GM21360 (cell line): ENCODE data around the gene NDUFC1.
"Not testable (repeated sequence)": the region's sequence is repeated elsewhere in the genome, so short reads cannot be mapped to it uniquely, and the experiment has no call there.

ENCODE experiments used
- ATAC-seq: cut with Tn5 transposase; IDR thresholded peaks from one replicate; pipeline ENCODE4 v1.9.1; 2021; ENCODE audit warnings: mild to moderate bottlenecking, moderate library complexity; ENCODE audit not compliant: unreplicated experiment

Gene NDUFC1

DNA sequence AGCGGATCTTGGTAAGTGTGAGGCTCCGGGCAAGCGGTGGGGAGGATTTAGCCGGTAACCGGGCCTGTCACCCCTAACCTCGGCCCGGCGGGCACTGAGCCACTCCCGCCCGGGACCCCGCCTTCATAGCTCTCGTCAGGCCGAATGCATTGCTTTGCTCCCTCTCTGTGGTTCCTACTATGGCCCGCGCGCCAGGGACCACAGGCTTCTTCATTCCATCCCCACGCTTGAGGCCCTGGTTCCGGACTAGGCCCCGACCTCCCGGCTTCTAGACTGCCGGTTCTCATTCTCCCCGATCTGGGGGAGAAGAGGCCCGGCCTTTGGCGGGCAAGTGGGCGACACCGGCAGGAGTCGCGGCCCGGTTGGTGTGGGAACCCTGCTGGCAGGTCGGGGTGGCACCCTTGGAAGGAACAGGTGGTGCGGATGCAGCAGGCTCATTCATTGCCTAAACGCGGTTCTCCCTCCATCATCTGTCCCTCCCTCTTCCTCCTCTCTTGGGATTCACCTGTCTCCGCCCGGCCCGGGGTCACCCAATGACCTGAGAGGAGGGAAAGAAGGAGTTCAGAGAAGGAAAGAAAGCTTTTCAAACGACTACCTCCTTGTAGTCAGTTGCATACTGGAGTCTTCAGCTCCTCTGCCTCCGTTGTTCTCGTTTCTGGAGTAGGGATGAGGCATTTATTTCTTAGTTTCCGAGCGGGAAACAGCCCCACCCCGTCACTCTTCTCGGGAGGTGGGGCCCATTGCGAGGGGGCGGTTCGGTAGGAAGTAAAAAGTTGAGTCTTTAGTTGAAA is at the start of gene NDUFC1:
Gene NDUFC1 (minus strand): TSS at position 657 of the 791 bp plus-strand sequence. CDS start 6,679 bp downstream, outside the sequence.
- ATAC-seq, result peak; percentile 31

DNA sequence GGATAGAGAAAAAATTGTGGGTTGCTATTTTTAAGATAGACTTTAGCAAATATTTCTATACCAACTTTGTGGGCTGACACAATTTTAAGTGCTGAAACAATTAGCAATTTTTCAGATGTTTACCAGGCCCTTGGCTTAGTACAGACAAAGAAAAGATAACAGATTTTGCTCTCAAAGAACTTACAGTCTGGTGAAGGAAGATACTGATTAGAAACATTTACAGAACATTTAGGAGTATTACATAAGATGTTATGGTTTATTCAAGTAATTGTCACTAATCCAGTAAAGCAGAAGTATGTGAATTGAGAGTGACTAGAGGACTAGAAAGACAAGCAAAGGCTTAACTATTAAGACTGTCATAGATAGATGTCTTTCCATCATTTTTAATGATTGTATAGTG is 35.3 kb upstream of the NDUFC1 start:
- ATAC-seq, result no peak

DNA sequence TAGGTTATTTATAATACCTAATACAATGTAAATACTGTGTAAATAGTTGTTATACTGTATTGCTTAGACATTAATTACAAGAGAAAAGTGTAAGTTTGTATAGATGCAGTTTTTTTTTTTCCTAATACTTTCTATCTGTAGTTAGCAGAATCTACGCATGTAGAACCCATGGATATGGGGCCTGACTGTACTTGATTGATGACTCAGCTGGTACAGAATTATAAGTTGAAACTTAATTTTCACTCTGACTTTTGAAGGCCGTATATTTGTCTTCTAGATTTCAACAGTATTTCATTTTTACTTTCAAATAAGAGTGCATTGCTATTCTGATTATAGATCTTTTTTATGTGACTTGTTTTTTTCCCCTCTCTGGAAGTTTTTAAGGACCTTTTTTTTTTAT is 30.8 kb upstream of the NDUFC1 start:
- ATAC-seq, result no peak

DNA sequence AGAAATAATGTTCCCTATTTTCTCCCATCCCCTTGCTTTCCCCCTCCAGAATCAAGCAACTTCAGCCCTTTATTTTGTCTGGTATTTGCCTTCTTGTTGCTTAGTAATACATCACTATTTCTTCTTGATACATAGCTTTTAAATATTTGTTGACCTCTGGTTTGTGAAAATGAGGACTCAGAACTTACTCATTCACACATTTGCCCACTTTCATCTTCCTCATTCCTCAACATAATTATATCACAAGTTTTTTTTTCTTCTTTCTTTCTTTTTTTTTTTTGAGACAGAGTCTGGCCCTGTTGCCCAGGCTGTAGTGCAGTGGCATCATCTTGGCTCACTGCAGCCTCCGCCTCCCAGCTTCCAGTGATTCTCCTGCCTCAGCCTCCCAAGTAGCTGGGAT is 28.9 kb upstream of the NDUFC1 start:
- ATAC-seq, result no peak

DNA sequence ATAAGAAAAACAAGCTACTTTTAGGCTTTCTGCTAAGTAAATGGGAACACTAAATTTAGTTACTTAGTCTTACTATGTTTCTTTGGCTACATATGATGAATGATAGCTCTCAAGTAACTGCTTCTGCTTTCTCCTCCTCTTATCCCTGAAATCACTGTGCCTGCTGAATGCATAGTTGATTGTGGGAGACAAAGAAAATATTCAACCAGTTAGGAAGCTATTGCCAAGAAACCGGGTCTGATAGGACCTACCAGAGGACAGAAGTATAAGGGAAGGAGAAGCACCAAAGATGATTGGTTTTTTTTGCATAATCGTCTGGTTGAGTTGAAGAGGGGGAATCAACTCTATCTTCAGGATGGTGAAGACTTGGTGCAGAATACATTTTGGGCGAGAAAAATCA is 28.0 kb upstream of the NDUFC1 start:
- no peak for ATAC-seq

DNA sequence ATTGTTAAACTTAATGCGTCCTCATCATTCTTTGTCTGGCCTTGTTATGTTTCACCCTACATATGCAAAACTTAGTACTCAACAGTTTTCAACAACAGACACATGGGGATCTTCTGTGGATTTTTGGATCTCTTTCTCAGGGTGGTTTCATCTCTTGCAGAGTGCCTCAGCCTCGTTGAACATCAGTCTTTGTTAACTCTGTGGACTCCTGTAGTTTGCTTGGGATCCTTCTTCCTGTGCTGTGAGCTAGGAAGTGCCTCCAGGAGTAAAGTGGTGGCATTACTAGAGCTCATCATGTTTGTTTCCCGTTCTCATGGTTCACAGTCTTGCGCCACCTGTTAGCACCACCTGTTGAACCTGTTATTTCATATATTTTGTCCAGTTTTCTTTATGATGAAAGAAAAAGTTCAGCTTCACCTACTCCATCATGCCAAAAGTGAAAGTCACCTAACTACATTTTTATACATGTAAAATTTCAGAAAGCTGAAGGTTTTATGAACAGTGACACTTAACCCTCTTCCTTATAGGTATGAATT is 27.5 kb upstream of the NDUFC1 start:
- no peak for ATAC-seq

DNA sequence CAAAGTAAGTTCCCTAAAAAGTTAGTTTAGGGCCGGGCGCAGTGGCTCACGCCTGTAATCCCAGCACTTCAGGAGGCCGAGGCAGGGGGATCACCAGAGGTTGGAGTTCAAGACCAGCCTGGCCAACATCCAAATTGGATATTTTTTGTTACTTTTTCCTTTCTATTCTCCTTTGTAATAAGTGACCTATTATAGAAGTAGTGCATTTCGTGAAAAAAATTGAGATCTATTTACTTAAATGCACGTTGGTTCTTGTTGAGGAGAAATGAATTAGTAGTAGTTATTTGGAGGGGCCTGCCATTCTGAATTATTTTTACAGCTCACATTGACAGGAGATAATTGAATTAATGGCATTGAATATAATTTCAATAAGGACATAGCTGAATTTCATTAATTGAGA is 22.3 kb upstream of the NDUFC1 start:
- no peak for ATAC-seq

DNA sequence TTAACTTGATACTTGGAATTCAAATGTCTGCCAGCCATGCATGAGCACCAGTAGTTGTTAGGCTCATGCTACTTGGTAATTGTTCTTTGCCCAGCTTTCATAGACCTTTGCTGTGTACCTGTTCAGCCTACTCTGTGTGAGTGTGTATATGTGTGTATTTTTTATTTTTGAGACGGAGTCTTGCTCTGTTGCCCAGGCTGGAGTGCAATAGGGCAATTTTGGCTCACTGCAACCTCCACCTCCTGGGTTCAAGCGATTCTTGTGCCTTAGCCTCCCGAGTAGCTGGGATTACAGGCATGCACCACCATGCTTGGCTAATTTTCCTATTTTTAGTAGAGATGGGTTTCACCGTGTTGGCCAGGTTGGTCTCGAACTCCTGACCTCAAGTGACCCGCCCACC is 20.3 kb upstream of the NDUFC1 start:
- not testable (repeated sequence) for ATAC-seq

DNA sequence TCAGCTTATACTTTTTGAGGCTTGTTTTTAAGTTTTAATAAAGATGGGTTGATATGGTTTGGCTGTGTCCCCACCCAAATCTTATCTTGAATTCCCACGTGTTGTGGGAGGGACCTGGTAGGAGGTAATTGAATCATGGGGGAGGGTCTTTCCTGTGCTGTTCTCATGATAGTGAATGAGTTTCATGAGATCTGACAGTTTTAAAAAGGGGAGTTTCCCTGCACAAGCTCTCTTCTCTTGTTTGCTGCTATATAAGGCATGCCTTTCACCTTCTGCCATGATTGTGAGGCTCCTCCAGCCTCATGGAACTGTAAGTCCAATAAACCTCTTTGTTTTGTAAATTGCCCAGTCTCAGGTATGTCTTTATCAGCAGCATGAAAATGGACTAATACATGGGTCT is 19.8 kb upstream of the NDUFC1 start:
- ATAC-seq, result not testable (repeated sequence)

DNA sequence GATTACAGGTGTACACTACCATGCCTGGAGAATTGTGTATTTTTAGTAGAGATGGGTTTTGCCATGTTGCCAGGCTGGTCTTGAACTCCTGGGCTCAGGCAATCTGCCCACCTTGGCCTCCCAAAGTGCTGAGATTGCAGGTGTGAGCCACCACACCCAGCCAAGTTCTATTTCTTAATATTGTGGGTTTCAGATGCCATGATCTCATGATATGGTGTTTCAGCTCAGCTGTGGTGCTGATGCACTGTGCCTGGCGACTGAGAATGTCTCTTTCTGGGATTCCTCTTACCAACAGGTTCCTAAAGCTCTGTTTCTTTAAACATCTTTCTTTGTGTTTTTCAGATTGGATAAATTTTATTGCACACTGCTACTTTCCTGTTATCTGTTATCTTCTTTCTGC is 17.3 kb upstream of the NDUFC1 start:
- no peak for ATAC-seq

DNA sequence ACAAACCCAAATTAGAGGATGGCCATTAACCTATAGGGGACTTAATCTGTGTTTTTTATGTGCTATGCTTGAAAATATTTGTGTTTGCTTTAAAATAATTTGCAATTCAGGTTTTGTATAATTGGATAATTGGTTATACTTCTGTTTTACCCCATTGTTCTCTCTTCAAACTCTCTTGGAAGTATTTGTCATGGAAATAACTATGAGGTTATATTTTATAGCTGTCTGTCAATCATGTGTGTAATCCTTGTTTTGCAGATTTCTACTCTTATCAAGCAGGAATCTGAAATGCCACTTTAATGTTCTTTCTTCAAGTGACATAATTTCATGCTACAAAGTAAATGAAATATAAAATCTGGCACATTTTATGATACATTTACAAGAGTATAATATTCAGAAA is 15.4 kb upstream of the NDUFC1 start:
- no peak for ATAC-seq

DNA sequence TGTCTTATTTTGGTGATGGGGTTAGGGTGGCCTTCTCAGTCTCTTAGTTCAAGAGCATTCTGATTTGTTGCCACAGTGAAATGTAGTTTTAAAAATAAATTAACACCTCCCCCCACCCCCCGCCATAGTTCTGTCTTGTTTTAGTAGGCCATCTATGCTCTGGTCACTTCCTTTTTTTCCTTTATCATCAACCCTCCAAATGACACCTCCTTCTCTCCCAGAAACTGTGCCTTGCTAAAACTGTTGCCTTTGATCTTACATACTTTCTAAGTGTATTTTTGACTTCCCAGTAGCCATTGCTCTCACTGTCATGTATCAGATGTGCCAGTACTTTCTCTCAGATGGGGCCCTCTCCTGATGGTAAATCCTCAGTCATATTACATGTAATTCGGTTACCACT is 14.5 kb upstream of the NDUFC1 start:
- no peak for ATAC-seq

DNA sequence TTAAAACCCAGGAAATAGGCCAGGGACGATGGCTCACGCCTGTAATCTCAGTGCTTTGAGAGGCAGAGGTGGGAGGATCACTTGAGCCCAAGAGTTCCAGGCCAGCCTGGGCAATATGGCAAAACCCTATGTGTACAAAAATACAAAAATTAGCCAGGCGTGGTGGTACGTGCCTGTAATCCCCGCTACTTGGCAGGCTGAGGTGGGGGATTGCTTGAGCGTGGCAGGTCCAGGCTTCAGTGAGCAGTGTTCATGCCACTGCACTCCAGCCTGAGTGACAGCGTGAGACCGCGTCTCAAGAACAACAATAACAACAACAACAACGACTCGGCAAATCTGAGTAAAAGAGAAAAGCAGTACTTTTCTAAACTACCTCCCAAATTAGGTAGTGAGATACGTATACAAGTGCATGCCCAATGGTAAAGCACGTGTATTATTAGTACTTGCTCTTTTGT is 13.0 kb upstream of the NDUFC1 start:
- peak; percentile 86 for ATAC-seq

DNA sequence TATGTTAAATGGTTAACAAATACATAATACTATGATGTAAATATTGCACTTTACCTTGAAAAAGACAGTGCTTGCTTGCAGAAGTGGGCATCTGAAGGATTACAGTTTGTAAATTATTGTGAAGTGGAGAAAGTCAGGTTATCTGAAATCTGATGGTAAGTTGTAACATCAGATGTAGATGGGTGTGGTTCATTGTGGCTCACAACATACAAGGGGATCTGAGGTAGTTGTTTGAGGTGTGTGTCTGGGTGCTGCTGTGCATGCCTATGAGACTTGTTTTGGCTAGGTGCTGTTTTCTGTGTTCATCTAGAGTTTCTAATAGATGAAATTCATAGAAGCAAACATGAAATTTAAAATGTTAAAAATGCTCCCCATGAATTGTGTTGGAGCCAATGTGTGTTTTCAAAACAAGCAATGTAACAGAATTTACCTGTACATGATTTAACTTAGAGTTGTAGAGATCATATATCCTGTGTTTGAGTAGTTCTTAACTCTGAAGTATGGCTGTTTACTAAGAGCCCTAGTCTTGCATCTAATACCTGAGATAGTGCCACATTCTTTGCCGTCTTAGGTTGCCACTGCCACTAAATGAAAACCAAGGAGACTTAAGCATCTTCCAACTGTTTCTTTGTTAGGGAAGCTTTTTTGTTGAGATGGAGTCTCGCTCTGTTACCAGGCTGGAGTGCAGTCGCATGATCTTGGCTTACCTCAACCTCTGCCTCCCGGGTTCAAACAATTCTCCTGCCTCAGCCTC is 11.9 kb upstream of the NDUFC1 start:
- no peak for ATAC-seq

DNA sequence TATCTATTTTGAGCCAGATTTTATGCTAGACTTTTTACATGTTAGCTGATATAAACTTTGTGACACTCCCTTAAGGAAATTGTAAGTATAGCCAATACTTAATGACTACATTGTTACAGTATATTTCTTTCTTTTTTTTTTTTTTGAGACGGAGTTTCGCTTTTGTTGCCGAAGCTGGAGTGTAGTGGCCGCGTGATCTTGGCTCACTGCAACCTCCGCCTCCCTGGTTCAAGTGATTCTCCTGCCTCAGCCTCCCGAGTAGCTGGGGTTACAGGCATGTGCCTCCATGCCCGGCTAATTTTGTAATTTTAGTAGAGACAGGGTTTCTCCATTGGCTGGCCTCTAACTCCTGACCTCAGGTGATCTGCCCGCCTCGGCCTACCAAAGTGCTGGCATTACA is 11.1 kb upstream of the NDUFC1 start:
- not testable (repeated sequence) for ATAC-seq

DNA sequence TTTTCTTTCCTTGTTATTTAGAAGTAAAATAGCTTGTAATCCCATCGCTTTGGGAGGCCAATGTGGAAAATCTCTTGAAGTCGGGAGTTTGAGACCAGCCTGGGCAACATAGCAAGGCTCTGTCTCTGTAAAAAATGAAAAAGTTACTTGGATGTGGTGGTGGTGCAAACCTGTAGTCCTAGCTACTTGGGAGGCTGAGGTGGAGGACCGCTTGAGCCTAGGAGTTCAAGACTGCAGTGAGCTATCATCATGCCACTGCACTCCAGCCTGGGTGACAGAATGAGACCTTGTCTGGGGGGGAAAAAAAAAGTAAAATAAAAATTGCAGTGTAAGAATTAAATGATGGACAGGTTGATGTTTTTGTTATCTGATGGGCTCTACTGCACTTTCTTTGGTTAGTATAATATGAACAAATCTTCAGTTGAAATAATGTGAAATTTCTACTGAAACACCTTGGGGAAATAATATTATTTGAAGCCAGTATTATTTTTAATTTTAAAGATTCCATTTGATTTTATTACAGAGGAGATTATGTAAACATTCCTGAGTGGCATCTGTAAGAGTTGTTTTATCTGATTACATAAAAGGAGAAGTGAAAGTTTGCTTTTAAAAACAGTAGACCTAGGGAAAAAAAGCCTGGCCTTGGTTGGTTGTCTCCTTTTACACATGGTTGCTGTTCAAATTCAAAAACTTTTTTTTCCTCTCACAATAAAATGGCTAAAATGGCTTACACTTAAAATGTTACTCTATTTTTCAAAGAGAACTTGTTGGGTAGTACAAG is 10.5 kb upstream of the NDUFC1 start:
- no peak for ATAC-seq

DNA sequence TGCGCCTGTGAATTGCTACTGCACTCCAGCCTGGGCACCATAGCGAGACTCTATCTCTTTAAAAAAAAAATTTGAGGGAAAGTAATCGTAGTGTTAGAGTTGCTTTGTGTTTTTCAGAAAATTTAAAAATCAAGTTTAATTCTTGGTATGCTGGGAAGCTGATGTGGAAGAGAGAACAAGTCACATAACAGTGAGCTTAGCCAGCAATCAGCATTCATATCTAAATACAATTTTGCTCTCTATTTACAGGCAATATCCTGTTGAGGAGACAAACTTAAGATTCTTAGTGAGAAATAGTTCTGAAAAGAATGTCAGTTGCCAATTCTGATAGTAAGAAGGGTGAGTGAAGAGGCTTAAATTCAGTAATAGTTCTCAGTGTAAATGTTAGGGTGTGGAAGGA is 9.6 kb upstream of the NDUFC1 start:
- no peak for ATAC-seq

DNA sequence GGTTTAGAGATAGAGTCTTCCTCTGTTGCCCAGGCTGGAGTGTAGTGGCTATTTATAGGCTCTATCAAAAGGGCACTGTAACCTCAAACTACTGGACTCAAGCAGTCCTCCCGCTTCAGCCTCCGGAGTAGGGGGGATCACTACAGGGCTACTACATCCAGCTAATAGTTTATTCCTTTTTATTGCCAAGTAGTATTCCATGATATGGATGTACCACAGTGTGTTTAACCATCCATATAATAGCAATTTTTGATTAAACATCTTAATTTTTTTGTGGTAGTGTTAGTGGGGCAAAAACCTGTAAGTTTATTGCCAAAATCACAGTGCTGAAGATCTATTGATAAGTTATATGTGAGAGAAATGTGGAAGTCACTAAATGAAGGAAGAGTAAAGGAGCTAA is 2.6 kb upstream of the NDUFC1 start:
- ATAC-seq, result no peak

DNA sequence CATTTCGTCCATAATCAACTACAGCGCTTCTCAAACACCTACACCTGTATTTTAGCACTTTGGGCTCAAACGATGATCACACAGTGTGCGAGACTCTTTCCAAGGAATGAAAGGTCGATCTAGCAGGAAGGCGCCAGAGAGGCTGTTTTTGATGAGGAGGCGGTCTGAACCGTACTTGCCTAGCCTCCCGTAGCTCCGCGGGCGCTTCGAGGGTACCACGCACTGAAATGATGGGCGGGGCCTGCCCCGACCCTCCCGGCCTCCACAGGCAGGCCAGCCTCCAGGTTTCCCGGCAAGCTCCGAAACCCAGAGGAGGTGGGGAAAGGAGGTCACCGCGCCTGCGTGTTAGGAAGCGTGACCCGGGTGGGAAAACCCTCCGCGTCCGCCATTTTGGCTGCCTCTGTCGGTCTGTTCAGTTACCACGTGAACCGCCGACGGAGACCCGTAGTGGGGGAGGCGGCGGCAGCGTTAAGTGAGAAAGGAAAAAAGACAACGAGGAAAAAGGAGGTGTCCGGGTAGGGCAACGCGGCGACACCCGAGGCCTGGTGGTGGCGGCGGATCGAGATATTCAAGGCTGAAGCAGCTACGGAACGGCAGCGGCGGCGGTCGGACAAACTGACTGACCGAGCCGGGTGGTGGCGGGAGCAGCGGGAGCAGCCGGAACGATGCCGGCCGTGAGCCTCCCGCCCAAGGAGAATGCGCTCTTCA is 1.0 kb downstream of the NDUFC1 start, which contains the start of gene NAA15:
Gene NAA15 (plus strand): TSS at position 393 of the 708 bp plus-strand sequence. CDS start 273 bp downstream, at position 666.
- peak; percentile 81 for ATAC-seq

DNA sequence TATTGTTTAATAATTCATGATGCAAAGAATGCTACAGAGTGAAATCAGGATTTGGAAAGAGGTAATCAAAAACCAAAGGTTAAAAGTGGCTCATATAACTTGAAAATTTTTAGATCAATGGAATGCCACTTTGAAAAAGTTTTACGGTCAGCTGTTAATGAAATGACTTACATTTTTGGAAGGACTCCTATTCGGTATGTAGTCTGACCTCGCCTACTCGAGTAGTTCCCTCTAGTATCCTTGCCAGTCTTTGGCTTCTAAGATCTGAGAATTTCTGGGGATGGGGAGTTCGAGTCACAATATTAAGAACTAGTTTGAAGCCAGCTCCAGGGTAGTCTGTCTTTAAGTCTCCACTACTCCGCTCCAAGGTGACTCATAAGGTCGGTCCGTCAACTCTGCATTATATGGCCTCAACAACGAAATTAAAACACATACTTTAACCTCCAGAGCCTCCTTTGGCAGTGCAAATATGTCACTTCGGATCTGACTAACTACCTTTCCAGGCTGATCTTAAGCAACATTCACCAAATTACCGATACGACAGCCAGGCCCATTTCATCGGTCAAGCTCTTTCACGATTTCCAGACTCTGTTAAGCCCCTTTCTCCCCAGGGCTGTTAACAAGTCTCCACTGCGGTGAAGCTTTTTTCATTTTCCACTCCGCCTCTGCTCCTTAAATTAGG is 1.7 kb downstream of the NDUFC1 start:
- ATAC-seq, result peak; percentile 9
